GM19025 (cell line): Measurements from ENCODE around the gene TK2.
"Not testable (repeated sequence)": the region's sequence is repeated elsewhere in the genome, so short reads cannot be mapped to it uniquely, and the experiment has no call there.

Experiments used
- ATAC-seq: cut with Tn5 transposase; IDR thresholded peaks from one replicate; pipeline ENCODE4 v1.9.1; 2021; ENCODE audit warnings: mild to moderate bottlenecking, low read depth, moderate library complexity; ENCODE audit not compliant: unreplicated experiment

Gene TK2

GRCh38 chr16:66509576-66509975, 40.3 kb downstream of the TK2 start:
- ATAC-seq = no peak

- no peak for ATAC-seq
Measured at GRCh38 chr16:66508914-66509496, 40.9 kb downstream of the TK2 start.

GRCh38 chr16:66508248-66508913, 41.5 kb downstream of the TK2 start:
- ATAC-seq = no peak

- no peak for ATAC-seq
Measured at GRCh38 chr16:66507731-66508239, 42.1 kb downstream of the TK2 start.

GRCh38 chr16:66503612-66504011, 46.3 kb downstream of the TK2 start:
- ATAC-seq = no peak

DNA sequence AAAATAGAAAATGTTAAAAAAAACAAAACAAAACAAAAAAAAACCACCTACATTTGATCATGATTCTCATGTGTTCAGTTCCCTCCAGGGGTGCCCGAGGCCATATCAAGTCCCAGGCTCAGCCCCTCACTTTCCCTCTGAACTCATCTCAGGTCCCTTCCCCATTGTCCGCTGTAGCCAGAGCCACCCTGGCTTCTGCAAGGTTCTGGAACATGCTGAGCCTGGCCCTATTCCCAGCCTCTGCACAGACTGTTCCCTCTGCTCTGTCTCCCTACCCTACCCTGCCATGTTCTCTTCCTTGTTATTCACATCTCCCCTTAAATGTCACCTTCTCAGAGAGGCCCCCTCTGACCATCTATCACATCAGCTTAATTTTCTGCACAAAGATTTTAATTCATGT, 46.9 kb downstream of the TK2 start:
- no peak for ATAC-seq

GRCh38 chr16:66502020-66502913, 47.7 kb downstream of the TK2 start:
- ATAC-seq = no peak

GRCh38 chr16:66501563-66501962, 48.4 kb downstream of the TK2 start:
- not testable (repeated sequence) for ATAC-seq

DNA sequence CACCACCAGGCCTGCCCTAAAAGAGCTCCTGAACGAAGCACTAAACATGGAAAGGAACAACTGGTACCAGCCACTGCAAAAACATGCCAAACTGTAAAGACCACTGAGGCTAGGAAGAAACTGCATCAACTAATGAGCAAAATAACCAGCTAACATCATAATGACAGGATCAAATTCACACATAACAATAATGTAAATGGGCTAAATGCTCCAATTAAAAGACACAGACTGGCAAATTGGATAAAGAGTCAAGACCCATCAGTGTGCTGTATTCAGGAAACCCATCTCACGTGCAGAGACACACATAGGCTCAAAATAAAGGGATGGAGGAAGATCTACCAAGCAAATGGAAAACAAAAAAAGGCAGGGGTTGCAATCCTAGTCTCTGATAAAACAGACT, 52.0 kb downstream of the TK2 start:
- not testable (repeated sequence) for ATAC-seq

GRCh38 chr16:66496226-66496625, 53.7 kb downstream of the TK2 start:
- not testable (repeated sequence) for ATAC-seq

GRCh38 chr16:66495440-66495839, 54.5 kb downstream of the TK2 start:
- no peak for ATAC-seq

DNA sequence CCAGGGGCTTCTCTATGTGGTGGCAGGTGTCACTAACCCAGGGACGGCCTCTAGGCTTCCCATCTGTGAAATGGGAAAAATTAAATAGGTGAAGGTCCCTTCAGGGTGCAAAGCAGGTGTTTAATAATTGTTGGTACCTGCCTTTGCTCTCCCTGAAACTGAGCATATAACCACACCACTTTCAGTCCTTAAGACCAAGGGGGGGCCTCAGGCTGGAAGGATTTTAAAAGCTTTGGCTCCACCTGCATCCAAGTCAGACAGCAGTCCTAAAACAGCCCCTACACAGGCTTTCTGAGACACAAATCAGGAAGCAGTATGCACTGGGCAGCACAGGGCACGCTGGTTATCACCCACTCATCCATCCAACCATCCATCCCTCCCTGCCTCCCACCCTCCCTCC, 55.0 kb downstream of the TK2 start:
- ATAC-seq = no peak

GRCh38 chr16:66493490-66494401, 56.2 kb downstream of the TK2 start:
- no peak for ATAC-seq

DNA sequence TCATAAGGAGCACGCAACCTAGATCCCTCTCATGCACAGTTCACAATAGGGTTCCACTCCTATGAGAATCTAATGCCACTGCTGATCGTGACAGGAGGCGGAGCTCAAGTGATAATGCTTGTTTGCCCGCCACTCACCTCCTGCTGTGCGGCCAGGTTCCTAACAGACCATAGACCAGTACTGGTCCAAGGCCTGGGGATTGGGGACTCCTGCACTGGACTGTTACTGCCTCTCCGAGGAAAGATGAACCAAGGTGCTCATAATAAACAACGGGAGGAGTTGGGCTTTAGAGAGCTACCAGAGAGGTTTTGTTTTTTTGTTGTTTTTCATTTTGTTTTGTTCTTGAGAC, 58.2 kb downstream of the TK2 start:
- no peak for ATAC-seq

DNA sequence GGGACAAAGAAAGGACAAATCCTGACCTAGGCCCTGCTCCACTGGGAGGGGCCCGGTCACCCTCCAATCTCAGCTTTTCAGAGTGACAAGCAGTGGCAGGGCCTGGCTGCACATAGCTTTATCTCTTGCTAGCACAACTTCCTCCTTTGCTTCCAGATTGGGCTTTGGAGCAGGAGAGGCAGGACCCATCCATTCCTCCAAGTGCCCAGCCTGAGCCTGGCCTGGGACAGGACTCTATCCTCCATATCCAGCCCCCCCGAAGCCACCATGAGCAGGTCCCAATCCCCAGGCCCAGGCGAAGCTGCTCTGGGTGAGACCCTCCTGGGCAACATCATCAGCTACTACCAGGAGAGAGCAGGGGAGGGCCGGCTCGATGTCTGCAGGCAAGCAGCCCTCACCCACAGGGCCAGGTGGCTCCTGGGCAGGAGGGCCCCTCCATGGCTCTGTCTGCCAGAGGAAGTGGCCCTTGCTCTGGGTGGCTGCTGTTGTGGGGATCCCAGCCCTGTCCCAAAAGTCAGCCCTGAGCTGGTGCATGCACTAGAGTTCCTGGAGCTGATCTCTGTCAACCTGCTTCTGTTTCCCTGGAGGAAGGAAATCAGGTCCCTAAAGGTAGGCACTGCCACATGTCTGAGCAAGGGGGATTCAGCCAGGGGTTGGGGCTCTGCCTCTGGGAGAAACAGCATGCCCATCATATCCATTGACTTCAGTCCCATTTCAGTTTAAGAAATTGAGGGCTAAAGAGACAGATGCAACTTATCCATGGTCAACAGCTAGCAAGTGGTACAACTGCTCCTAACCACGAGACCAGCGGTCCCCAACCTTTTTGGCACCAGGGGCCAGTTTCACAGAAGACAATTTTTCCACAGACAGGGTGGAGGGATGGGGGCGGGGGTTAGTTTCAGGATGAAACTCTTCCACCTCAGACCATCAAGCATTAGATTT, 58.9 kb downstream of the TK2 start:
- no peak for ATAC-seq

GRCh38 chr16:66489818-66490217, 60.1 kb downstream of the TK2 start:
- no peak for ATAC-seq

DNA sequence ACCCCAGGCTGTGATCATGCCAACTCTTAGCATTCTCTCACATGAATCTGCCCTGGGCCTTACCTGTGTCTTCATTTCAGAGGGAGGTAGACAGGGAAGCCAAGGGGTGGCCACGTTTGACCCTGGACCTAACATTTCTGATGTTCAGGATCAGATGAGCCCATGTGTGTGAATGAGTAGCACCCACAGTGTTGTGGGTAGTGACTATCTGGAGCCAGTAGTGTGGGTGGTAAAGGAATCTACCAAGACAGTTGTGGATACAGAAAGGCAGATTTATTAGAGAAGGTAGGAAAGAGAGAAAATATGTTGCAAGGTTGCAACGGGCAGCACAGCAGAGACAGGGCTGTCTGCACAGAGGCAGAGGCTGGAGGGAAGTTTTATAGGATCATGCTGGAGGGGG, 60.5 kb downstream of the TK2 start:
- ATAC-seq = no peak

- no peak for ATAC-seq
Measured at GRCh38 chr16:66488505-66488904, 61.4 kb downstream of the TK2 start.

GRCh38 chr16:66487580-66488275, 62.2 kb downstream of the TK2 start:
- no peak for ATAC-seq
